Stimulated activated CD8-positive, alpha-beta memory T cell treated with anti-CD3 and anti-CD28 coated beads, Interleukin-12 subunit alpha, Interleukin-12 subunit beta, amount 100 ng/mL, for 24 hours (primary cell): ENCODE results near the gene MBD6.
"Not testable (repeated sequence)": the region's sequence is repeated elsewhere in the genome, so short reads cannot be mapped to it uniquely, and the experiment has no call there.

Source experiments
- DNase-seq: peaks from one replicate; pipeline ENCODE4 v3.0.0-alpha.2; 2020; ENCODE audit errors: extremely low read depth

The MBD6 gene

DNA sequence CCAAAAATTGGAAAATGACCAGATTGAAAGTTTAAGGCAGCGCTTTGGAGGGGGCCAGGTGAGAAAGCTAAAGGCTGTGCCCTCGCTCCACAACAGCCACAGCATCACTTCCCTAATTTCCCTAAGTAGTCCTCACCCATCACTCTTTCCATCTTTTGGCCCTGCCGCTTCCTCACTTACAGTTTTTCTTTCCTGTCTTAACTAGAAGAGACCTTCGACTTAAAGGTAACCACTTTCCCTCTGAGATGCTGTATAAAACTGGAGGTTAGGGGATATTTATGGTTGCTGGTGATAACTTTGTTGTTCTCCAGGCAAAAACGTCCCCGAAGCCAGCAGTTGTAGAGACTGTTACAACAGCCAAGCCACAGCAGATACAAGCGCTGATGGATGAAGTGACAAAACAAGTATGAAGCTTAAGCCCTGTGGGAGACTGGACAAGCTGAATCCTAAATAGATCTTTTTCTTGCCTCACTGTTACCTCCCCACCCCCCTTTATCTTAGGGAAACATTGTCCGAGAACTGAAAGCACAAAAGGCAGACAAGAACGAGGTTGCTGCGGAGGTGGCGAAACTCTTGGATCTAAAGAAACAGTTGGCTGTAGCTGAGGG lies 6.6 kb upstream of the MBD6 start:
- no peak for DNase-seq

DNA sequence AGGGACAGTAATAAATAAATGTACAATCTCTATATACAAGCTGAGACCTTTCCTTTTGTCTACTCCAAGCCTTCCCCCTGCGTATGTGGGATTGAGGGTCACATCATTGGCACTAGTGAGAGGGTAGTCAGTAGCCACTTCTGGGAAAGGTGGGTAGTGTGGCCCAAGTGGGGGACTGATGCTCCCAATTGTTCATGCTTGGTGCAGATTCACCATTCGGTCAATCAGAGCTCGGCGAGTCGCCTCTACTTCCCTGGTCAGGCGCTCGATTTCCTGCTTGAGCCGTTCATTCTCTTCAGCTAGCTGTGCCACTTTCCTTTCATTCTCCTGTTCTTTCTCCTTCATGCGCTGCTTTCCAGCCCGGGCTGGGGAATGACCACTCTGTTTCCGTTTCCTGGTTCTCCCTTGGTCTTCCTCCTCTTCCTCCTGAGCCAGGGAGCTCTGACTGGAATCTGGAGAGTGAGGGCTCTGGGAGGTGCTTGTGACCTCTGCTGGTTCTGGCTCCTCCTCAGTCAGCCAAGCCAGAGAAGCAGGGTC lies 5.9 kb upstream of the MBD6 start:
- DNase-seq = no peak

DNA sequence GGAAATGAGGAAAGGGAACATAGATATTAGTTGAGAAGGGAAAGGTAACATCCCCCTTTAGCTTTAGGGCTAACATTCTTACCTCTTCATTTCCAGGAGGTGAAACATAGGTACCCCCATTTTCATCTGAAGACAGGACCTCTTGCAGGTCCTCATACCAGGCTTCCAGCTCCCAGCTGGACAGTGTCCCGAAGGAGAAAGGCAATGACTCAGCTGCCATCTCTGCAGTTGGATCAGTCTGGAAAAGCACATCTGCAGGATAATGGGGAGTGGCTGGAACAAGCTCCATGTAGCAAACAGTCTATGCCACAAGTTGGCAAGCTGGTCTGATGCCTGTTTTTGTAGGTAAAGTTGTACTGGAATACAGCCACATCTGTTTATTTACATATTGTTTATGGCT lies 5.4 kb upstream of the MBD6 start:
- no peak for DNase-seq

DNA sequence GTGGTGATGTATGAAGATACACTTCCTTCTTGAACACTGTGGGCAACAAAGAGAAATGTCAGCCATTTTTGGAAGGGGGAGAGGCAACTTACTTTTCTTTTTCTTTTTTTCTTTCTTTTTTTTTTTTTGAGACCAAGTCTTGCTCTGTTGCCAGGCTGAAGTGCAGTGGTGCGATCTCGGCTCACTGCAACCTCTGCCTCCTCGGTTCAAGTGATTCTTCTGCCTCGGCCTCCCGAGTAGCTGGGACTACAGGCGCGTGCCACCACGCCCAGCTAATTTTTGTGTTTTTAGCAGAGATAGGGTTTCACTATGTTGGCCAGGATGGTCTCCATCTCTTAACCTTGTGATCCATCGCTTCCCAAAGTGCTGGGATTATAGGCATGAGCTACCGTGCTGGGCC lies 4.9 kb upstream of the MBD6 start:
- not testable (repeated sequence) for DNase-seq

DNA sequence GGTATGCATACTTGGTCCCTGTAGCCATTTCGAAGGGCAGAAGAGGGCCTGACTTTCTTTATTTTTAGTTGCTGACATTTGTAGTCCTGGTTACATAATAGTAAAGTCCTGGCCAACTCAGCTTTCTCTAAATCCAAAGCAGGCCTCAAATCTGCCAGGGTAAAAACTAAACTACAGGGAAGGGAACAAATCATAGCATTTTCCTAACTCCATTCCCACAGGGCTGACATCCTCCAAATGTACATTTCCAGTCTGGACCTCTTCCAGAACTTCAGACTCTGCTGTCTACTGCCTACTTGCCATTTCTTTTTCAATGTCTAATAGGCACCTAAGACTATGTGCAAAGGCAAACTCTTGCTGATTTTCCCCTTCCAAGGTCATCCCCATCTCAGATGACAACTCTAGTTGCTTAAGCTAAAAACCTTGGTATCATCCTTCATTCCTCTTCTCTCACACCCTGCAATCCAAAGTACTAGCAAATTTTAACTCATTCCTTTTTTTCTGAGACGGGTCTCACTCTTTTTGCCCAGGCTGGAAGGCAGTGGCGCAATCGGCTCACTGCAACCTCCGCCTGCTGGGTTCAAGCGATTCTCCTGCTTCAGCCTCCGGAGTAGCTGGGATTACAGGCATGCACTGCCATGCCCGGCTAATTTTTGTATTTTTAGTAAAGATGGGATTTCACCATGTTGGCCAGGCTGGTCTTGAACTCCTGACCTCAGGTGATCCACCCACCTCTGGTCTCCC lies 4.3 kb upstream of the MBD6 start:
- no peak for DNase-seq

DNA sequence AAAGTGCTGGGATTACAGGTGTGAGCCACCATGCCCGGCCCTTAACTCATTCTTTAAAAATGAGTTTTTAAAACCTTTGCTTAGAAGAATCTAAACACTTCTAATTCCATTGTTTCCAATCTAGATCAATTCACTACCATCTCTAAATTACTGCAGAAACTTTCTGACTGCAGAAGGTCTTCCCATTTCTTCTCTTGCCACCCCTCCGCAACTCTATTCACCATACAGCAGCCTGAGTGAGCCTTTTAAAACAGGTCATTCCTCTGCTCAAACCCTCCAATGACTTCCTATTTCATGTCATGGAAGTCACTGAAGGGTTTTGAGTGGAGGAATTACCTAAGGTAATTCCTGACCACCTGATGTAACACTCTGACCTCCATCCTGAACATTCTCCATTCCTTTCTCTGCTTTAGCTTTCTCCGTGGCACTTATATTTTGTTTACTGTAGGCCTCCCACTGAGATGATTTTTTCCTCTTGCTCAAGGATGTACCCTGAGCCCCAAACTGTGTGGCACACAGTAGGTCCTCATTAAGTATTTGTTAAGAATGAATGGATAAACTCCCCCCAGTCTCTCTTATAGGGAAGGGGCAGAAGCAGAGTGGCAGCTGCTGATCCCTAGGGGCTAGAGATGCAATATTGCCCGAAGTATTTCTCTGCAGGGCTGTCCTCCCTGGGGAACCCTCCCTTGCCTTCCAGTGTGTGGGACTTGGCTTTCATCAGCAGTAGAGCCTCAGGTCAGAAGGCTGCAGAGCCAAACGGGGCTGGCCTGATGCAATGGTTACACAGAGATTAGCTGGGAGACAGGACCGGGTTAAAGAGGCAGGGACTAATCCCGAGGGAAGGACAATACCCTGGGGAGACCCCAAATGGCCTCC lies 3.5 kb upstream of the MBD6 start:
- no peak for DNase-seq

DNA sequence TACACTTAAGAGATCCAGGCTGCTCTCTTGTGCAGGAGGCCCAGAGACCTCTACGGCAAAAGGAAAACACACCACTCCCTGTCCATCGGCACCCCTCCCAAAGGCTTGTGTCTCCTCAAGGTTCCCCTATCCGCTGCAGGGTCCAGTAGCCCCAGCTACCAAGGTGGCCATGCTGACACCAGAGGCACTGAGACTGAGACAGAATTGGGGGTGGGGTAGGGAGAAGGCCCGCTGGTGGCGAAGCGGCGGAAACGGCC lies 2.9 kb upstream of the MBD6 start:
- no peak for DNase-seq

DNA sequence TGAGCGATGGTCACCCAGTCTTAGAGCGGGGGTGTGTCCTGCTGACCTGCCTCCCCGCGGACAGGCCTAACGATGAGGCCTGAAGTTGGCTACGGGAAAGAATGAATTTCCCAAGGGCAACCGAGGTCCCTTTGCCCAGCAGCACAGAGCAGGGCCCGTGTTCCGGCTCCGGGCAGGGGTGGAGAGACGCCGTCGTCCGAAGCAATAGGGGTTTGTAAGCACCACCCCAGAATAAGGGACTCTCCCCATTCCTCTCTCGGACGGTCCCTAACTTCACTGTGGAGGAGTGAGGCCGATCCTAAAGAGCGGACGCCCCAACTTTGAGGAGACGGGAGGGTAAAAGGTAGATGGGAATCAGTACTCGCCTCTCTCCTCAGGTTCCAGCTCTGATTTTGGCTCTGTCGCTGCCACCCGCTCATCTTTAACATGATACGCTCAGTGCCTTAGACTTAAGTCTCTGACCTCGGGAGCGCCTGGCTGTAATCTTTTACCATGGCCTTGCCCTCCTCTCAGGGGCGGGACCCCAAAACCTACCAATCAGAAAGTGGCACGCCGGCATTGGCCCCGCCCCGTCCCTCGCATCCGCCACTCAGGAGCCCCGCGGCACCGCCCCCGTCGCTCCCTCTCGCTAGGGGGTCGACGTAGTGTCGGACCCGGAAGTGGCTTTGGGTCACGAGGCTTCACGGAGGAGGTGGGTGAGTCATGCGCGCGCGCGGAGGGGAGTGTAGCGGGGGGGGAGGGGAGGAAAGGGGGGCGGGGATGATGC lies 2.4 kb upstream of the MBD6 start, which contains the start of gene DDIT3:
DDIT3 (minus strand) TSS at position 462 of the 766 bp plus-strand sequence. CDS start 3,108 bp downstream, outside the sequence.
- DNase-seq = peak; percentile 100

DNA sequence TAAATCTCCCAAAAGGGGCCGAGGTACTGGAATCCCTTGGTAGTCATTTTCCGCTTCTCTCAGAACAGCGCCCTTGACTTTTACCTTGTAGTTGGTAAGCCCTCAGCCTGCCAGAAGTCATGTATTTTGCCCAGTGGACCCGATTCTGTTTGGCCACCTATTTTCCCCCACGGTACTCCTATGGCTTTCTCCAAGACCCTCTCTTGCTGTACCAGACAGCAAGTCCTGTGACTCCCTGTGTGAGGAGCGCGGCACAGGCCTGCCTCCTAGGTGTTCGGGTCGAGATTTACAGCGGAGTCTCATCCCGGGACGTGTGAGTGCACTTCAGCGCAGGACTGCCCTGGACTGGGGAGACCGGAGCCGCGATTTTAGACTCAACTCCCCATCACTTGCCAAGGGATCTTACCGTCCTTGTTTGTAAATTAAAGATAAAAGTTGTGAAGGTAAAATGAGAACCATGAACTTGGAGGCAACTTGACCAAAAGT lies 1.1 kb upstream of the MBD6 start:
- no peak for DNase-seq

DNA sequence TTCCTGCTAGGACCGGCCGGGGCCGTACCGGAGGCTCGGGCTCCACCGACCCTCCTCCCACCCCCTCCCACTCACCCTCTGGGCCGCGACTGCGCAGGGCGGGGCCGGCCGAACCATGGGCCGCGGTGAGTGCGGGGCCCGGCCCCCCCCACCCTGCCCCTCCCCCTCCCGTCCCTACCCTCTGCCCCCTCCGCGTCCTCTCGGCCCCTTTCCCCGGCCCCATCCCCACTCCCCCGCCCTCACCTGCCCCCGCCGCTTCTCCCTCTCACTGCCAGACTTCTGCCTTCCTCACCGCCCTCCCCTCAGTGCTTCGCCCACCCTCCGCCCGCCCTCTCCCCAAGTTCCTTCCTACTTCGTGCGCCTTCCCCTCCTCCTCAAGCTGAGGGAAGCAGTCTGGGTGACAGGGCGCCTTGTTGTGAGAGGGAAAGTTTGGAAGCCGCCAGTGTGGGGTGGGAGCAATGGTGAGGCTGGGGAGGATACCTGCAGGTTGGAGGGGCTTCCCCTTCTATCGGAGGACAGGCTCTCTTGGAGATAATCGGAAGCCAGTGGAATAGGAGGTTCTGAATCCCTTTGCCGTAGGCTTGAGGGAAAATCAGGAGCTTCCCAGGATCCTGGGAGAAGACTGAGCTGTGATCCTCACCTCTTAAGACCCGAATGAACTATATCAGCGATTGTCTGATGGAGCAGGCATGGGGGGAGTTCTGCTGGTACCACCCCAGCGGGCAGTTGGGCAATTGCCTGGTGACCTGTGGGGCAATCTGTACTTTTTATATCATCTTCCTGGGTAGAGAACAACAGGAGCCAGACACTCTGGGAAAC lies 472 bp downstream of the MBD6 start:
- no peak for DNase-seq

DNA sequence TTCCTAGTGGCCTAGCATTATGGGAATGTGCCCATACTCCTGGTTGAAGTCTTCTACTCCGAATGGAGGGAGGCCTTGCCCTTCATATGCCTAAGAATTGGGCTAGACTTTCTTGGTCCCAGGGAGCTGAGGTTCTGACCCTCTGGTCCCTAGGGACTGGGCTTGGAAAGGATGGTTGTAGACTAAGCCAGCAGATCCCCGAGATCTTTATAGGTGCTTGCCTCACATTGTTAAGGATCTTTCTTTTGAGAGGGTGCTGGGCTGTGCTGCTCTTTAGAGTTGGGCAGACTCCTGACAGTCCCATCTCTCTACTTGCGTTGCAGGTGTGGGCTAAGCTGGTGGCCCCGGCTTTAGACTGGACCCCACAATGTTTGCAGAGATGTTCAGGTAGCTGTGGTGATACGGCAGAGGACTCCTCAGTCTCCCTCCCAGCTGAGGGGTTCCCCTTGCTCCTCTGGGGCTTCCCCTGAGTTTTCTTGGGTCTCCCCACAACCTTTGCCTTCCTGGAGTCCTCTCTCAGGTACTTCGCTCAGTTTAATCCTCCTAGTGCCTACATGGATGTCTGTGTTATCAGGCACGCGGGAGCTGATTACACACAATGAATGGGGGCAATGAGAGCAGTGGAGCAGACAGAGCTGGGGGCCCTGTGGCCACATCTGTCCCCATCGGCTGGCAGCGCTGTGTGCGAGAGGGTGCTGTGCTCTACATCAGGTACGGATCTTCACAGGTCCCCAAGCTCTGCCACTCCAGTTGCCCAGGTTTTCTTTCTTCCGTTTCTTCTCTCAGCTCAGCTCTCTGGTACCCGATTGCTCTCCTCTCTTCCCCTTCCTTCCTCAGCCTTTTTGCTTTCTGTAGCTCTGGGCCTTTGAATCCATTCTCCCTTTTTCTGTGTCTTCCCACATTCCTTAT lies 1.3 kb downstream of the MBD6 start:
- no peak for DNase-seq

DNA sequence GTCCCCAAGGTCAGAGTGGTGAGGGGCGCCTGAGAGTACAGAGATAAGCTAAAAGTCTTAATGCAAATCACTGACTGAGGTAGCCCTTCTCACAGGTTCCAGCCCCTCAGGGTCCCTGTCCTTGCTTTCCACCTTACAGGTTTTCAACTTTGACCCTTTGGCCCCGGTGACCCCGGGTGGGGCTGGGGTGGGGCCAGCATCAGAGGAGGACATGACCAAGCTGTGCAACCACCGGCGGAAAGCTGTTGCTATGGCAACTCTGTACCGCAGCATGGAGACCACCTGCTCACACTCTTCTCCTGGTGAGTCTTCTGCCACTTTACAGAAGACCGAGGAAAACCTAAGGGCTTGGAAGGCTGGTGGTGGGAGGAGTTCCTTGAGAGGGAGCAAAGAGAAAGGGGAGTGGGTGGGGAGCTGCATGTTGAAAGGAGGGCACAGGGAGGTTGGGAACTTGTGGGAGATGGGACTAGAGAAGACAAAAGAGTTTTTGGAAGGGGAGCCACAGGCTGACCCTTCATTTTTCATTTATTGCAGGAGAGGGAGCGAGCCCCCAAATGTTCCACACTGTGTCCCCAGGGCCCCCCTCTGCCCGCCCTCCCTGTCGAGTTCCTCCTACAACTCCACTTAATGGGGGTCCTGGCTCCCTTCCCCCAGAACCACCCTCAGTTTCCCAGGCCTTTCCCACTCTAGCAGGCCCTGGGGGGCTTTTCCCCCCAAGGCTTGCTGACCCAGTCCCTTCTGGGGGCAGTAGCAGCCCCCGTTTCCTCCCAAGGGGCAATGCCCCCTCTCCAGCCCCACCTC lies 2.4 kb downstream of the MBD6 start:
- no peak for DNase-seq

DNA sequence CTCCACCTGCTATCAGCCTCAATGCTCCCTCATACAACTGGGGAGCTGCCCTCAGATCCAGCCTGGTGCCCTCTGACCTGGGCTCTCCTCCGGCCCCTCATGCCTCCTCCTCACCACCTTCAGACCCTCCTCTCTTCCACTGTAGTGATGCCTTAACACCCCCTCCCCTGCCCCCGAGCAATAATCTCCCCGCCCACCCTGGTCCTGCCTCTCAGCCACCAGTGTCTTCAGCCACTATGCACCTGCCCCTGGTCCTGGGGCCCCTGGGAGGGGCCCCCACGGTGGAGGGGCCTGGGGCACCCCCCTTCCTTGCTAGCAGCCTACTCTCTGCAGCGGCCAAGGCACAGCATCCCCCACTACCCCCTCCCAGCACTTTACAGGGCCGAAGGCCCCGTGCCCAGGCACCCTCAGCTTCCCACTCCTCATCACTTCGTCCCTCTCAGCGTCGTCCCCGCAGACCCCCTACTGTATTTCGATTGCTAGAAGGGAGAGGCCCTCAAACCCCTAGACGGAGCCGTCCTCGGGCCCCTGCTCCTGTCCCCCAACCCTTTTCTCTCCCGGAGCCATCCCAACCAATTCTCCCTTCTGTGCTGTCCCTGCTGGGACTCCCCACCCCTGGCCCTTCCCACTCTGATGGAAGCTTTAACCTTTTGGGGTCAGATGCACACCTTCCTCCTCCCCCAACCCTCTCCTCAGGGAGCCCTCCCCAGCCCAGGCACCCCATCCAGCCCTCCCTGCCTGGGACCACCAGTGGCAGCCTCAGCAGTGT lies 3.2 kb downstream of the MBD6 start:
- no peak for DNase-seq

DNA sequence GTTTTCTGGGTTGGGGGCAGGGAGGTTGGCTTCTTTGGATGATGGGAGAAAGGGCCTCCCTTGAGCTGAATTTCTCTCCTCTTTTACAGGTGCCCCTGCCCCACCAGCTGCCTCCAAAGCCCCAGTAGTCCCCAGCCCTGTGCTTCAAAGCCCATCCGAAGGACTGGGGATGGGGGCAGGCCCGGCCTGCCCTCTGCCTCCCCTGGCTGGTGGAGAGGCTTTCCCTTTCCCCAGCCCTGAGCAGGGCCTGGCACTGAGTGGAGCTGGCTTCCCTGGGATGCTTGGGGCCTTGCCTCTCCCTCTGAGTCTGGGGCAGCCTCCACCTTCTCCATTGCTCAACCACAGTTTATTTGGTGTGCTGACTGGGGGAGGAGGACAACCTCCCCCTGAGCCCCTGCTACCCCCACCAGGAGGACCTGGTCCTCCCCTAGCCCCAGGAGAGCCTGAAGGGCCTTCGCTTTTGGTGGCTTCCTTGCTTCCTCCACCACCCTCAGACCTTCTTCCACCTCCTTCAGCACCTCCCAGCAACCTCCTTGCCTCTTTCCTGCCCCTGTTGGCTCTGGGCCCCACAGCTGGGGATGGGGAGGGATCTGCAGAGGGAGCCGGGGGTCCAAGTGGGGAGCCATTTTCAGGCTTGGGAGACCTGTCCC lies 4.0 kb downstream of the MBD6 start:
- no peak for DNase-seq

DNA sequence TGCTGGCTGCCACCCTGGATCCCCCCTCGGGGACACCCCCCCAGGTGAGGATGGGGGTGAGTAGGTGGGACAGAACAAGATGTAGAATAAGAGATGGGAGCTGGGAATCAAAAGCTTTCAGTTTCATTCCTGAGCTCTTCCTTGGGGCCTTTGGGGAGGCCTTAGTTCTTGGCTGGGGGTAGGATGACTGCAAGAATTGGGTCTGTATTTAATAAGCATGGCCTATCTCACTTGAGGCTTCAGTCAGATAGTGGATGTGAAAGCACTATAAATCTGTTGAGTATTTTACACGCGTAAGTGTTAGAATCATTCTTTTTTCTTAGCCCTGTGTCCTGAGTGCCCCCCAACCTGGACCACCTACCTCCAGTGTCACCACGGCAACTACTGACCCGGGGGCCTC lies 4.6 kb downstream of the MBD6 start:
- no peak for DNase-seq

DNA sequence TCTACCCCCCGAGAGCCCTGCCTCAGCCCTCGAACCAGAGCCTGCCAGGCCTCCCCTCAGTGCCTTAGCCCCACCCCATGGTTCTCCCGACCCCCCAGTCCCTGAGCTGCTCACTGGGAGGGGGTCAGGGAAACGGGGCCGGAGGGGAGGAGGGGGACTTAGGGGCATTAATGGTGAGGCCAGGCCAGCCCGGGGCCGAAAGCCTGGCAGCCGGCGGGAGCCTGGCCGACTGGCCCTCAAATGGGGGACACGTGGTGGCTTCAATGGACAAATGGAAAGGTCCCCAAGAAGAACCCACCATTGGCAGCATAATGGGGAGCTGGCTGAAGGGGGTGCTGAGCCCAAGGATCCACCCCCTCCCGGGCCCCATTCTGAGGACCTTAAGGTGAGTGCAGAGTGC lies 5.6 kb downstream of the MBD6 start:
- DNase-seq = no peak

DNA sequence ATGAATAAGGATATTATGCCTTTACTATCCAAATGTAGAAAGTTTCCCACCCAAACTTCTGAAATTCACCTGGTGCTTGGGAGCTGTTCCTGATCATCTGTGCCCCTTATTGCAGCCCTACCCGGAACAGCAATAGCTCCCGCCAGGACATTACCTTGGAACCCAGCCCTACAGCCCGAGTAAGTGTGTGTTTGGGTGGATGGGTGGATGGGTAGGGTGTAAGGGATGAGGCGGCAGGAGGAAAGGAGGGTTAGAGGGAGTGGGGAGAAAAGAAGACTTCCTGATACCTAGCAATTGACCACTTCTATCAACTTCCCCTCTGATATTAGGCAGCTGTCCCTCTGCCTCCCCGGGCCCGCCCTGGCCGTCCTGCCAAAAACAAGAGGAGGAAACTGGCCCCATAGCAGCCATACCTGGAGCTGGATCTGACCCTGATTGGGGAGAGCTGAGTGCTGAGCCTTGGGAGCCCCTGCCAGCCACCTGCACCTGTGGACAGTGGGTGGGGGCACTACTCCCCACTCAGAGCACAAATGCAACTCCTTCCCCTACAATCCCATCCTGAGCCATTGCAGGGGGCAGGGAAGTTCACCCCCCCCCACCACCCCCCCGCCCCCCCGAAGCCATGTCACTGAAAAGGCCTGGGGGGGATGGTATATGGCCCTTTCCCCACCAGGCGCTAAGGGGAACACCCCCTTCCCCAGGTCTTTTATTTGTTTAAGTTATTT lies 6.4 kb downstream of the MBD6 start:
- DNase-seq = no peak
